H1 (cell line): ENCODE measurements around the gene KRTAP12-3. TPM values are rescaled to one million over a fixed set of nuclear protein-coding genes. Genes with fewer than 3 reads are reported as not detected.

Experiments used
- BACH1 ChIP-seq: IDR thresholded peaks from 2 replicates; pipeline ENCODE4 v1.6.1; 2012; ENCODE audit warnings: low read length, improper control_type of control experiment
- EP300 ChIP-seq, 2 experiments: IDR thresholded peaks; 1 replicate in 1 of 2; 2 replicates in 1 of 2; pipeline ENCODE4 v1.6.1; 2011 to 2012; ENCODE audit warnings: low read depth in 2 of 2, low read length in 2 of 2, mild to moderate bottlenecking in 2 of 2, borderline replicate concordance in 1 of 2, inconsistent platforms in 1 of 2, moderate library complexity in 1 of 2
- JUN ChIP-seq: IDR thresholded peaks from 2 replicates; pipeline ENCODE4 v1.6.1; 2011; ENCODE audit warnings: low read depth, mild to moderate bottlenecking, improper control_type of control experiment, low read length
- TCF12 ChIP-seq: IDR thresholded peaks from 2 replicates; pipeline ENCODE4 v1.6.1; 2011; ENCODE audit warnings: low read depth, mild to moderate bottlenecking, low read length
- polyA plus RNA-seq, 7 experiments: library from polyadenylated mRNA; depleted of rRNA in 3 of 7; stranded (reverse) in 5 of 7; unstranded in 2 of 7; fragments of >200 nt in 5 of 7; fragments of 200-250 nt in 2 of 7; gene quantifications; 1 replicate in 5 of 7; 2 replicates in 1 of 7; 4 replicates in 1 of 7; pipeline versions ENCODE4 v1.2.1 to v1.2.3, GENCODE V29; 2011 to 2013; ENCODE audit warnings: missing spikeins in 2 of 7, mixed read lengths in 2 of 7
- total RNA-seq: library from RNA; stranded (reverse); fragmentation: NEBNext Ultra II Directional; extraction: Animal tissue kit (Norgen Biotek cat#: 25700); gene quantifications from 2 replicates; pipeline ENCODE4 v1.2.1, GENCODE V29; 2021

The KRTAP12-3 gene
- total and polyA plus RNA-seq, 2 of the 8 experiments (the other 6 are each of a cell fraction or from before 2014, with no cell fraction given): not detected

DNA sequence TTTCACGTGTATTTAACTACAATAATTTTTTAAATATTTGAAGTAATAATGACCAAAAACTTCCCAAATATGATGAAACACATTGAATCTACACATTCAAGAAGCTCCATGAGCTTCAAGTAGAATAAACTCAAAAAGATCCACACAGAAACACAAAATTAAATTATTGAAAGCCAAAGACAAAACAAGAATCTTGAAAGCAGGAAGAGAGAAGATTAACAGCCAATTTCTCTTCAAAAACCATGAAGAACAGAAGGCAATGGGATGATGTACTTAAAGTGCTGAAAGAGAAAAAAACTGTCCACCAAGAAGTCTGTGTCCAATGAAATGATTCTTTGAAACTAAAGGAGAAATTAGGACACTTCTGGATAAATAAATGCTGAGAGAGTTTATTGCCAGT, 25.7 kb upstream of the KRTAP12-3 start (continued):
- TF ChIP-seq JUN (no peak), EP300 (IDR thresholded peaks at IDR 0.05; ENCODE audit: borderline replicate concordance in 1 of 2, low read depth in 2 of 2, low read length in 2 of 2) (no peak), BACH1 (no peak), TCF12 (no peak)
